MM.1S (cell line): ENCODE results near the gene CYS1.

Source experiments
- DNase-seq: peaks from one replicate; pipeline ENCODE4 v3.0.0-alpha.2; 2015
- H2AFZ ChIP-seq: fragments of 300-600 bp; sonication (generic); 2 replicates; pipeline ENCODE4 v1.6.0; 2016; ENCODE audit warnings: antibody characterized with exemption, low read length
- H3F3A ChIP-seq: fragments of 300-600 bp; sonication (generic); 2 replicates; pipeline ENCODE4 v1.6.1; 2016; ENCODE audit warnings: mild to moderate bottlenecking, antibody characterized with exemption, low read length, moderate library complexity, mixed read lengths; ENCODE audit not compliant: insufficient read depth
- H3K27ac ChIP-seq: fragments of 300-600 bp; sonication (generic); 2 replicates; pipeline ENCODE4 v1.5.1; 2016; ENCODE audit warnings: mild to moderate bottlenecking, low read length
- H3K27me3 ChIP-seq: fragments of 300-600 bp; sonication (generic); replicated peaks from 2 replicates; pipeline ENCODE4 v1.6.0; 2016; ENCODE audit warnings: low read length; ENCODE audit not compliant: insufficient read depth
- H3K36me3 ChIP-seq: fragments of 300-600 bp; sonication (generic); replicated peaks from 2 replicates; pipeline ENCODE4 v1.6.1; 2016; ENCODE audit warnings: mild to moderate bottlenecking, low read length, mixed read lengths; ENCODE audit not compliant: insufficient read depth
- H3K4me1 ChIP-seq: fragments of 300-600 bp; sonication (generic); 2 replicates; pipeline ENCODE4 v1.6.1; 2016; ENCODE audit warnings: low read length, mixed read lengths
- H3K4me2 ChIP-seq: fragments of 300-600 bp; sonication (generic); 2 replicates; pipeline ENCODE4 v1.6.0; 2016; ENCODE audit warnings: low read depth, low read length
- H3K4me3 ChIP-seq: fragments of 300-600 bp; sonication (generic); 2 replicates; pipeline ENCODE4 v1.5.1; 2016; ENCODE audit warnings: low read length, mixed read lengths
- H3K79me2 ChIP-seq: fragments of 300-600 bp; sonication (generic); 2 replicates; pipeline ENCODE4 v1.6.1; 2016; ENCODE audit warnings: mixed run types, low read length, mixed read lengths
- H3K9ac ChIP-seq: fragments of 300-600 bp; sonication (generic); 2 replicates; pipeline ENCODE4 v1.6.1; 2016; ENCODE audit warnings: low read length, mixed read lengths
- H3K9me2 ChIP-seq: fragments of 300-600 bp; sonication (generic); replicated peaks from 2 replicates; pipeline ENCODE4 v1.6.1; 2016; ENCODE audit warnings: mild to moderate bottlenecking, low read length, mixed read lengths; ENCODE audit not compliant: insufficient read depth
- H3K9me3 ChIP-seq: fragments of 300-600 bp; sonication (generic); replicated peaks from 2 replicates; pipeline ENCODE4 v1.6.1; 2016; ENCODE audit warnings: mild to moderate bottlenecking, low read length, mixed read lengths; ENCODE audit not compliant: insufficient read depth
- H4K20me1 ChIP-seq: fragments of 300-600 bp; sonication (generic); 2 replicates; pipeline ENCODE4 v1.6.1; 2016; ENCODE audit warnings: mild to moderate bottlenecking, low read length, moderate library complexity, mixed read lengths; ENCODE audit not compliant: insufficient read depth
- EZH2 ChIP-seq: fragments of 300-600 bp; sonication (generic); optimal IDR thresholded peaks from 2 replicates; pipeline ENCODE3; 2017; ENCODE audit warnings: low read depth, mild to moderate bottlenecking, antibody characterized with exemption, low read length, mixed read lengths
- EZH2phosphoT487 ChIP-seq: fragments of 300-600 bp; sonication (generic); IDR thresholded peaks from 2 replicates; pipeline ENCODE4 v1.6.1; 2018; ENCODE audit warnings: antibody characterized with exemption, low read length
- TF ChIP-seq, protein P1 (sequence below): fragments of 300-600 bp; sonication (generic); IDR thresholded peaks from 2 replicates; pipeline ENCODE4 v1.5.1; 2016; ENCODE audit warnings: antibody characterized with exemption, low read length, mixed read lengths

The CYS1 gene

DNA sequence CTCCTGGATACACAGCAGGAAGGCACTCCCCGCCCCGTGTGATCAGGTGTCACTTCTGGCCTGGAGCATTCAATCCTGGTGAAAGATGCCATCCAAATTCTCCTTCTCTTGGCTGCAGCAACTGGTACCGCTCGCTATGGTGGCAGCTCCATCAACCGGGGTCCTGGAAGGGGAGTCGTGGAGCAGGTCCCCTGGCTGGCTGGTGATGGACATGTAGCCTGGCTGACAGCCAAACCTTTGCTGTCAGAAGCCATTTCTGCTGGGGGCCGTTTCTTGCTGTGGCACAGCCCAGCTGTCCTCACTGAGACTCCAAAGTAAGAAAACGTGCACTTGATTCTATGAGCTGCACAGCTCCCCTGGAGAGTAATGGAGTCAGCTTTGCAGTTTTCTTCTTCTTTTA lies 7.1 kb upstream of the CYS1 start:
- no peak overlapping the region for H3K4me2 ChIP-seq
- H4K20me1 ChIP-seq, result no peaks in the 10 kb centered on the region
- no peaks in the 10 kb centered on the region for H3K9me2 ChIP-seq
- no peak overlapping the region for H3K4me3 ChIP-seq
- no peak overlapping the region for H2AFZ ChIP-seq
- no peaks in the 10 kb centered on the region for H3K79me2 ChIP-seq
- no peaks in the 10 kb centered on the region for H3K4me1 ChIP-seq
- TF ChIP-seq EZH2phosphoT487 (no peak), EZH2 (no peak)
- TF ChIP-seq, protein P1, sequence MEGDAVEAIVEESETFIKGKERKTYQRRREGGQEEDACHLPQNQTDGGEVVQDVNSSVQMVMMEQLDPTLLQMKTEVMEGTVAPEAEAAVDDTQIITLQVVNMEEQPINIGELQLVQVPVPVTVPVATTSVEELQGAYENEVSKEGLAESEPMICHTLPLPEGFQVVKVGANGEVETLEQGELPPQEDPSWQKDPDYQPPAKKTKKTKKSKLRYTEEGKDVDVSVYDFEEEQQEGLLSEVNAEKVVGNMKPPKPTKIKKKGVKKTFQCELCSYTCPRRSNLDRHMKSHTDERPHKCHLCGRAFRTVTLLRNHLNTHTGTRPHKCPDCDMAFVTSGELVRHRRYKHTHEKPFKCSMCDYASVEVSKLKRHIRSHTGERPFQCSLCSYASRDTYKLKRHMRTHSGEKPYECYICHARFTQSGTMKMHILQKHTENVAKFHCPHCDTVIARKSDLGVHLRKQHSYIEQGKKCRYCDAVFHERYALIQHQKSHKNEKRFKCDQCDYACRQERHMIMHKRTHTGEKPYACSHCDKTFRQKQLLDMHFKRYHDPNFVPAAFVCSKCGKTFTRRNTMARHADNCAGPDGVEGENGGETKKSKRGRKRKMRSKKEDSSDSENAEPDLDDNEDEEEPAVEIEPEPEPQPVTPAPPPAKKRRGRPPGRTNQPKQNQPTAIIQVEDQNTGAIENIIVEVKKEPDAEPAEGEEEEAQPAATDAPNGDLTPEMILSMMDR, result no peak
- no peaks in the 10 kb centered on the region for H3K27me3 ChIP-seq
- no peaks in the 10 kb centered on the region for H3F3A ChIP-seq
- H3K9ac ChIP-seq, result no peak overlapping the region
- no peaks in the 10 kb centered on the region for H3K9me3 ChIP-seq
- no peak overlapping the region for H3K27ac ChIP-seq
- H3K36me3 ChIP-seq, result no peaks in the 10 kb centered on the region
- no peak for DNase-seq

DNA sequence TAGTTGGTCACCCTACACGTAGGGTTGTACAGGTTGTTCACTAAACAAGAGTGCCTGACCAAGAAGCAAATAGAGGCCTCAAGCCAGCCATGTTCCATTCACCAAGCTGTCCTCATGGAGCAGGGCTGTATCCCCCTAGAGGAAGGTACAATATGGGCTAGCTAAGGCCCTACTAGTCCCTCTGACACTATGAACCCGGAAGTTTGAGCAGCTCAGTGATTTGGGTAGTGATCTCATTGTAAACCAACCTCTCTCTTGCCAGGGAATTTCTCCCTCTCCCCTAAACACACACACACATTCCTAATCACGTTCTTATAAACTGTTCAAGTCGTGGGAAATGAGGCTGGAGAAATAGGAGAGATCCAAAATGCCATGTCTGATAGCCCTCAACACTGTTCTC lies 6.7 kb upstream of the CYS1 start:
- no peak overlapping the region for H3K27ac ChIP-seq
- no peaks in the 10 kb centered on the region for H4K20me1 ChIP-seq
- no peak overlapping the region for H3K4me3 ChIP-seq
- no peak overlapping the region for H2AFZ ChIP-seq
- no peak for DNase-seq
- no peaks in the 10 kb centered on the region for H3F3A ChIP-seq
- no peaks in the 10 kb centered on the region for H3K79me2 ChIP-seq
- H3K9me3 ChIP-seq, result no peaks in the 10 kb centered on the region
- no peaks in the 10 kb centered on the region for H3K4me1 ChIP-seq
- no peak overlapping the region for H3K4me2 ChIP-seq
- H3K36me3 ChIP-seq, result no peaks in the 10 kb centered on the region
- TF ChIP-seq EZH2 (no peak), EZH2phosphoT487 (no peak)
- TF ChIP-seq, protein P1, result no peak
- H3K9me2 ChIP-seq, result no peaks in the 10 kb centered on the region
- no peak overlapping the region for H3K9ac ChIP-seq
- H3K27me3 ChIP-seq, result no peaks in the 10 kb centered on the region

DNA sequence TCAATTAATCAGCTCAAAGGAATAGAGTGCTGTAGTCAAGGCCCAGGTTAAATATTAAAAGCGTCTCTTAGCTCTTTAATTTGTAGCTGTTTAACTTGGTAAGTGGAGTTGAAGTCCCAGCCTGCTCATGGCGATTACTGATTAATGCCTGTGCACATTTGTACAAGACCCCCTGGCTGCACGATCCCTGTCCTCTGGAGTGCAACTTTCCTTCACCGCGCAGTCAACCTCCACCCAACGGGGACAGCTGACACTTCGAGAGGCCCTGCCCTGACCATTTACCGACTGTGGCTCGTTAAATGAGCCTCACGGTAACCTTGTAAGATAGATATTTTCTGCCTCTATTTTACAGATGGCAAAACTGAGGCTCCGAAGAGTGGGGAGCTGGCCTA lies 5.5 kb upstream of the CYS1 start:
- no peak overlapping the region for H3K4me2 ChIP-seq
- H3K36me3 ChIP-seq, result no peaks in the 10 kb centered on the region
- TF ChIP-seq, protein P1, result no peak
- TF ChIP-seq EZH2phosphoT487, result no peak
- no peak for TF ChIP-seq EZH2
- H3F3A ChIP-seq, result no peaks in the 10 kb centered on the region
- no peaks in the 10 kb centered on the region for H3K4me1 ChIP-seq
- H3K79me2 ChIP-seq, result no peaks in the 10 kb centered on the region
- H3K9me2 ChIP-seq, result no peaks in the 10 kb centered on the region
- DNase-seq, result no peak
- H3K9me3 ChIP-seq, result no peaks in the 10 kb centered on the region
- H4K20me1 ChIP-seq, result no peaks in the 10 kb centered on the region
- peaks cover 8% of the 10 kb centered on the region for H3K27me3 ChIP-seq
- no peak overlapping the region for H3K4me3 ChIP-seq
- H3K9ac ChIP-seq, result no peak overlapping the region
- no peak overlapping the region for H3K27ac ChIP-seq
- H2AFZ ChIP-seq, result no peak overlapping the region
